ENCODE measurements around the gene DMXL1. TPM values are rescaled to one million over a fixed set of nuclear protein-coding genes. Genes with fewer than 3 reads are reported as not detected.

The DMXL1 gene
- total RNA-seq, 4 donors from 2014 or later: 25.9 to 50.9 (median 30.9) TPM

DNA sequence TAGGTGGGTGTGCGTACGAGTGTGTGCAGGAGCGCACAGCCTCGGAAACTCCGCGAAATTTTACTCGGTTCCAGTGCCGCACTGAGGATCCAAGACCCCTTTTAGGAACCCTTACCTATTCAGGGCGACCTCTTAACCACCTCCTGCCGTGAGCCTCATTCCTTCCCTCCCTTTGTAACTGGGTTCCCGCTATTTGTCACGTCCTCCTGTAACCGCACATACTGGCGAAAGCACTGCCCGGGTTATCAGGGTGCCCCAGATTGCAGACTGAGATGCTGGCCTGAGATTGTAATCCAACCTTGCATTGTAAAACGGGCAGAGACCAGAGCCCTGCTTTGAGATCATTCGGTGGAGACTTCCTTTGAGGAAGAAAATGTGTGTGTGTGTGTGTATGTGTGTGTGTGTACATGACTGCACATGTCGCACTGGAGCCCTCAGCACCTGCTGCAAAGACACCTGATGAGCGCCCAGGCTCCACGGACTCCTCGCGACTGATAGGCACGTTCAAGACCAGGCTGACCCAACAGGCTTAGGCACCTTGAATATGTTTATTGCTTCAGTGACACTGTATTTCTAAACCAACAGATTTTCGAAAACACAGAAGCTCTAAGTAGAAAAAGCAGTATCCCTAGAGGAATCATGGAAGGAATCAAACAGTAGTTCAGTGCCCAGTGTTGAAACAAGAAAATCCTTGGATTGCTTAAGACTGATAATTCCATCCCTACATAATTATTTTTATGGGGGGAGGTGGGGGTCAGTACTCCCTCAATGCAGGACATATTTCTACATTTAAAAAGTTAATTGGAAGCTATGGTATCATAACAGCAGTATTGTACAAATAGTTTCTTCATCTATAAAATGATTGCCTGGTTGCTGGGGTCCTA is 198.4 kb downstream of the DMXL1 start:
- Histone ChIP-seq H3K9me3 (no peaks in the 10 kb centered on the region), H3K27ac (peak overlapping the region; percentile 85 to 97 (median 96)), H3K27me3 (no peaks in the 10 kb centered on the region), H3K4me3 (peak overlapping the region; percentile 74 to 92 (median 82)), H3K4me1 (peaks cover 0 to 73% (median 34%) of the 10 kb centered on the region in 3 donors), H3K36me3 (no peaks in the 10 kb centered on the region)
- DNase-seq: no peak
- WGBS, 2 donors: 0 to 17% methylated on average over 10 to 24 of the region's 24 CpGs
- intact Hi-C loops (cut with DNase I): loop anchor here (5.0 kb wide), 1 partner anchor 143 kb away; no protein-coding TSS in a partner anchor
- TF ChIP-seq POLR2A (IDR thresholded peaks at IDR 0.05): no peak
- TF ChIP-seq, protein P1, sequence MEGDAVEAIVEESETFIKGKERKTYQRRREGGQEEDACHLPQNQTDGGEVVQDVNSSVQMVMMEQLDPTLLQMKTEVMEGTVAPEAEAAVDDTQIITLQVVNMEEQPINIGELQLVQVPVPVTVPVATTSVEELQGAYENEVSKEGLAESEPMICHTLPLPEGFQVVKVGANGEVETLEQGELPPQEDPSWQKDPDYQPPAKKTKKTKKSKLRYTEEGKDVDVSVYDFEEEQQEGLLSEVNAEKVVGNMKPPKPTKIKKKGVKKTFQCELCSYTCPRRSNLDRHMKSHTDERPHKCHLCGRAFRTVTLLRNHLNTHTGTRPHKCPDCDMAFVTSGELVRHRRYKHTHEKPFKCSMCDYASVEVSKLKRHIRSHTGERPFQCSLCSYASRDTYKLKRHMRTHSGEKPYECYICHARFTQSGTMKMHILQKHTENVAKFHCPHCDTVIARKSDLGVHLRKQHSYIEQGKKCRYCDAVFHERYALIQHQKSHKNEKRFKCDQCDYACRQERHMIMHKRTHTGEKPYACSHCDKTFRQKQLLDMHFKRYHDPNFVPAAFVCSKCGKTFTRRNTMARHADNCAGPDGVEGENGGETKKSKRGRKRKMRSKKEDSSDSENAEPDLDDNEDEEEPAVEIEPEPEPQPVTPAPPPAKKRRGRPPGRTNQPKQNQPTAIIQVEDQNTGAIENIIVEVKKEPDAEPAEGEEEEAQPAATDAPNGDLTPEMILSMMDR (IDR thresholded peaks at IDR 0.05): no peak

DNA sequence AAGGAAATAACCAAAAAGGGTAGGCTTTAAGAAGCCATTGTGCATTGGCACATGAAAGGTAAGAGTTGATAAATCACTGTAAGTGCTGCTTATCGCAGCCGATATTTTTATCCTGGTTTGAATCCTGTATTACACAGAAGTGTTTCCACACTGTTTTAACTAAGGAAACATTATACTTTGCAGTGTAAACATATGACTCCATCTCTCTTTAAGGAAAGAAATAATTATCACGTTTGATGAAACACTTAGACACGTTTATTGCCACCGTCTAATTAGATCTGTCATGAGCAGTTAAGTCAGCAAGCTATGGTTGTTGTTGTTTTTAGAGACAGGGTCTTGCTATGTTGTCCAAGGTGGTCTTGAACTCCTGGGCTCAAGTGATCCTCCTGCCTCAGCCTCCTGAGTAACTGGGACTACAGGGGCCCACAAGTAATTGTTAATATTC is 199.3 kb downstream of the DMXL1 start:
- DNase-seq: no peak
- Histone ChIP-seq H3K27me3 (no peaks in the 10 kb centered on the region), H3K9me3 (no peaks in the 10 kb centered on the region), H3K36me3 (no peaks in the 10 kb centered on the region), H3K4me3 (peak overlapping the region in 3 of 4 donors; percentile 80 to 92 (median 85)), H3K27ac (peak overlapping the region in 3 of 4 donors; percentile 59 to 97 (median 96)), H3K4me1 (peaks cover 0 to 82% (median 42%) of the 10 kb centered on the region in 3 donors)
- TF ChIP-seq, protein P1 (IDR thresholded peaks at IDR 0.05): no peak
- TF ChIP-seq POLR2A (IDR thresholded peaks at IDR 0.05): no peak
- 35 to 40% methylated on average over 5 of the region's 5 CpGs for WGBS, 2 donors
- intact Hi-C loops (cut with DNase I): no loop called here

DNA sequence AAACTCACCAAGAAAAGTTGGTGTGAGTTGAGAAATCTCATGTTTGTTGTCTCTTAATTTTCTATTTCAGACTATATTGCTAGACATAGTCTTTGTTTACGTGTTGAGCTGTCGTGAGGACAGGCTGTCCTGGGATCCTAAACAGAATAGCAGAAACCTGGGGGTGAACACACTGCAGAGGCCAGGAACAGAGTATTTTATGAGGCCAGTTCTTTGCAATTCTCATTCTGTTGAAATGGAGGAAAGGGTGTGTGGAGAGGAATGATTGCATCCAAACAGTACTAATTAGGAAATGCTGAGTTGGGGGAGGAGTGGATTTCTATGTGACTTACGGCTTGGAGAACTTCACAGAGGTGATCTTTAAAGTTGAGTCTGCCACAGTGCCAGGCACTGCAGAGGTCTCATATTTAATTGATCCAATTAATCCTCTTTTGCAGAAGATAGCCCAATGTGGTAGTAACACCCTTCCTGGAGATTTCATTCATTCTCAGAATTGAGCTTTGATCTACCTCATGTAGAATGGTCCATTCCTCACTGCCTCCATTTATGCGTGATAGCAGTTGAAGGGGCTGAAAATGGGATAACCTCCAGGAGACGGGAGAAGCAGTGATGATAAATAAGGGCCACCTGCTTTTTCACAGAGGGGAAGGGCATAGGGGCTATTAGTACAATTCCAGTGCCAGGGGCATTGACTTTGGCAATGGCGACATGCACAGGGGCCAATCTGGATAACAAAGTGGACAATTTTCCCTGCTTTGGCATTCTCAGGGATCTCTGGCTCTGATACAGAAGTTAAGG is 200.3 kb downstream of the DMXL1 start:
- Histone ChIP-seq H3K27me3 (no peaks in the 10 kb centered on the region), H3K4me3 (peak overlapping the region in 1 of 4 donors; percentile 92), H3K36me3 (no peaks in the 10 kb centered on the region), H3K4me1 (peaks cover 0 to 90% (median 45%) of the 10 kb centered on the region in 3 donors), H3K27ac (peak overlapping the region in 3 of 4 donors; percentile 59 to 97 (median 96)), H3K9me3 (no peaks in the 10 kb centered on the region)
- no peak for DNase-seq
- intact Hi-C loops (cut with DNase I): no loop called here
- 58 to 67% methylated on average over 5 to 6 of the region's 6 CpGs for WGBS, 2 donors
- TF ChIP-seq, protein P1 (IDR thresholded peaks at IDR 0.05): no peak
- TF ChIP-seq POLR2A (IDR thresholded peaks at IDR 0.05): no peak

DNA sequence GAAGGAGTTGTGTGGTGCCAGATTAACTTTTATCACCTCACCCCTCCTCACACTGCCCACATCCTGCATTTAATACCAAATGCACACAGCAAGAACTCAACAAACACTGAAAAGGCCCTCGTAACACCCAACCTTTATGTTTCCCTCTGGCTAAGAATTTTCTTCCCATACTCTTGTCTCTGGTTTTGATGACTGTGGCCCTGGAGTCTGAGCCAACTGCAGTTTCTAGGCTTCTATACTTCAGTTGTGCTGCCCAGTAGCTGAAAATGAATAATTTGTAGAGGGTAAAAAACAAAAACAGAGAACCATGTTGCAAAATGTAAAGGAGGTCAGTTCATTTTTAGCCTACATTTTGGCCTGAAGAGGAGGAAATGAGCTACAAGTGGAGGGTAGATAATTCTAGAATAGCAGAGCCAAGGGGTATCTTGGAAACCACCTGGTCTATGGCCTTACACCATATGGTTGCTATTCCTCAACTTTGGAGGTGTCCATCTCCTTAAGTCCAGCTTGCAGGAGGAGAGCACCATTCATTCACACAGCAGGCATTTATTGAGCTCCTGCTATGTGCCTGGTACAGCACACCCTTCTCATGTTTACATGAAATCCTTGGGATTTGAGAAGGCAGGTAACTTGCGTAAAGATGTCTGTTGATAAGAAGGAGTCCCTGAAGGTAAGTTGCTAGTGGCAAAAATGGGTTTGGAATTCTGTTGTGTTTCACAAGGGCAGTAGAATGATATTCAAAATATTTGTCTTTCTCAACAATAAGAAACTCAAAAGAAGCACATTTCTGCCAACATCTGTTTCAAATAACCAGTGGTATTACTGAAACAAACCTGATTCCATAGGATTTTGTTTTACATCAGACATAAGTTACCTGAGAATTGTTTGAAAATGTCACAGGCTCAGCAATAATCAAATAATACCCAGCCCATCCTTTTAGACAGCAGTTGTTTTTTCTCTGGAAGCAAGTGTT is 201.2 kb downstream of the DMXL1 start:
- intact Hi-C loops (cut with DNase I): no loop called here
- Histone ChIP-seq H3K4me3 (peak overlapping the region in 1 of 4 donors; percentile 92), H3K27me3 (no peaks in the 10 kb centered on the region), H3K27ac (peak overlapping the region in 3 of 4 donors; percentile 59 to 97 (median 96)), H3K4me1 (peaks cover 0 to 82% (median 44%) of the 10 kb centered on the region in 3 donors), H3K9me3 (no peaks in the 10 kb centered on the region), H3K36me3 (no peaks in the 10 kb centered on the region)
- DNase-seq: no peak
- TF ChIP-seq, protein P1 (IDR thresholded peaks at IDR 0.05): no peak
- no peak for TF ChIP-seq POLR2A (IDR thresholded peaks at IDR 0.05)
- 74 to 79% methylated on average over 2 of the region's 2 CpGs for WGBS, 2 donors

Measured in esophagus squamous epithelium (tissue), 5 donors.